ENCODE data around the gene HIBADH. TPM values are rescaled to one million over a fixed set of nuclear protein-coding genes. Genes with fewer than 3 reads are reported as not detected.

Gene HIBADH
- total RNA-seq, 1 experiment from 2014 or later: 31.2 TPM

DNA sequence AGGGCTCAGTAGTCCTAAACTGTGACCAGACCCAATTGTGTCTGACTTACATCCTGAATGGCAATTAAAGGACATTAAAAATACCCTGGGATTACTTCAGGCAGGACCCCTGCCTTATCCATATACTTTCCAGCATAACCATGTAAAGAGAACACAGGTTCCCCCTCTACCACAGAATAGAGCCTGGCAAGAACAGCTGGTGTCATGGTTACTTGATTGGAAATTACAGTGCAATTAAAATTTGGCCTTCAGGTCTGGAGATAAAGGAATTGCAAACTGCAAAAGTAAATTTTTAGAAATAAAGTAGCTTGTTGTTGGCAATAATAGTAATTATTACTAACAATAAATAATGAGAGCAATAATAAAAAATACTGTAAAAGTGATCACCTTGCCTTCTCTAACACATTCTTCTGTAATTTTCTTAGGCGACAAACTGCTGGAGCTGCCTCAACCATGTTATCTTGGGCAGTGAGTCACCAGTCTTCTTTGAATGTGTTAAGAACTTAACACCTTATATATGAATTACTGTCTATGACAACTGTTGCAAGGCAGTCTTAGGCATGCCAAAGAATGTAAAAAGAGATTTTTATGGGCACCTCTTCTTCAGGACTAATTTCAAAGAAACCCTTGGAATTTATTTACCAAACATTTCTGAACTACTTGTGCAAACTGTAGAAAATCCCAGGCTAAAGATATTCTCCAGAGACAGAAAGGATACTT is 53.7 kb downstream of the HIBADH start:
- intact Hi-C loops (cut with micrococcal nuclease; ENCODE audit: unreplicated experiment) (loop anchor here (5.0 kb wide), 1 partner anchor 412 kb away; no protein-coding TSS in a partner anchor), in situ Hi-C loops (cut with HindIII; ENCODE audit: low pct_unique_long_range_greater_than_20kb, low sequenced_read_pairs) (no loop called here)
- ChIA-PET CTCF (no interaction called here), POLR2A (interaction anchor here (0.6 kb wide), 1 partner anchor 380 kb away, joined by 10 read pairs; no protein-coding TSS in a partner anchor)
- no peaks in the 10 kb centered on the region for H3K9me3 ChIP-seq (ENCODE audit: control insufficient read depth, insufficient read depth, low read depth, low read length)
- ATAC-seq (peak; percentile 59), DNase-seq (ENCODE audit: low read depth, low spot score) (no peak)
- peak overlapping the region; percentile 34; the same call in 1 of the 2 replicates for H3K27ac ChIP-seq (ENCODE audit: low read length)
- TF ChIP-seq REST (IDR thresholded peaks at IDR 0.05; ENCODE audit: insufficient read depth in 1 of 2, low read depth in 2 of 2, low read length in 1 of 2): no peak
- no peak for TF ChIP-seq SIN3A (IDR thresholded peaks at IDR 0.05; ENCODE audit: borderline replicate concordance, insufficient read depth, low read depth, low read length)
- BruUV-seq (replicated peaks): no TSS peak
- no peak overlapping the region for H3K4me3 ChIP-seq (ENCODE audit: low read depth in 2 of 2, low read length in 2 of 2)
- peaks cover 41% of the 10 kb centered on the region for H3K4me1 ChIP-seq (ENCODE audit: control insufficient read depth, insufficient read depth, low read length)
- no peaks in the 10 kb centered on the region for H3K27me3 ChIP-seq (ENCODE audit: control insufficient read depth, insufficient read depth, low read length)
- H3K36me3 ChIP-seq (ENCODE audit: control insufficient read depth, insufficient read depth, low read length): no peaks in the 10 kb centered on the region

DNA sequence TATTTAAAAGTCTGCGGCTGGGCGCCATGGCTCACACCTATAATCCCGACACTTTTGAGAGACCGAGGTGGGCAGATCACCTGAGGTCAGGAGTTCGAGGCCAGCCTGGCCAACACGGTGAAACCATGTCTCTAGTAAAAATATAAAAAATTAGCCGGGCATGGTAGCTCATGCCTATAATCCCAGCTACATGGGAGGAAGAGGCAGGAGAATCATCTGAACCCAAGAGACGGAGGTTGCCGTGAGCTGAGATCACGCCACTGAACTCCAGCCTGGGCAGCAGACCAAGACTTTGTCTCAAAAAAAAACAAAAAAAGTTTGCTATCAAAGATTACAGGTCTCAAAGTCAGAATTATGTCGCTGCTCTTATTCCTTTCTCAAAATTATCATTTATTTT is 55.5 kb downstream of the HIBADH start:
- TF ChIP-seq REST (IDR thresholded peaks at IDR 0.05; ENCODE audit: insufficient read depth in 1 of 2, low read depth in 2 of 2, low read length in 1 of 2): no peak
- TF ChIP-seq POLR2AphosphoS5 (IDR thresholded peaks at IDR 0.05; ENCODE audit: low read depth, low read length): no peak
- TF ChIP-seq SIN3A (IDR thresholded peaks at IDR 0.05; ENCODE audit: borderline replicate concordance, insufficient read depth, low read depth, low read length): no peak
- TF ChIP-seq, protein P1, sequence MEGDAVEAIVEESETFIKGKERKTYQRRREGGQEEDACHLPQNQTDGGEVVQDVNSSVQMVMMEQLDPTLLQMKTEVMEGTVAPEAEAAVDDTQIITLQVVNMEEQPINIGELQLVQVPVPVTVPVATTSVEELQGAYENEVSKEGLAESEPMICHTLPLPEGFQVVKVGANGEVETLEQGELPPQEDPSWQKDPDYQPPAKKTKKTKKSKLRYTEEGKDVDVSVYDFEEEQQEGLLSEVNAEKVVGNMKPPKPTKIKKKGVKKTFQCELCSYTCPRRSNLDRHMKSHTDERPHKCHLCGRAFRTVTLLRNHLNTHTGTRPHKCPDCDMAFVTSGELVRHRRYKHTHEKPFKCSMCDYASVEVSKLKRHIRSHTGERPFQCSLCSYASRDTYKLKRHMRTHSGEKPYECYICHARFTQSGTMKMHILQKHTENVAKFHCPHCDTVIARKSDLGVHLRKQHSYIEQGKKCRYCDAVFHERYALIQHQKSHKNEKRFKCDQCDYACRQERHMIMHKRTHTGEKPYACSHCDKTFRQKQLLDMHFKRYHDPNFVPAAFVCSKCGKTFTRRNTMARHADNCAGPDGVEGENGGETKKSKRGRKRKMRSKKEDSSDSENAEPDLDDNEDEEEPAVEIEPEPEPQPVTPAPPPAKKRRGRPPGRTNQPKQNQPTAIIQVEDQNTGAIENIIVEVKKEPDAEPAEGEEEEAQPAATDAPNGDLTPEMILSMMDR (IDR thresholded peaks at IDR 0.05): no peak
- no peak for TF ChIP-seq TCF7L2 (IDR thresholded peaks at IDR 0.05; ENCODE audit: low read depth, low read length)
- in situ Hi-C loops (cut with HindIII; ENCODE audit: low pct_unique_long_range_greater_than_20kb, low sequenced_read_pairs) (no loop called here), intact Hi-C loops (cut with micrococcal nuclease; ENCODE audit: unreplicated experiment) (loop anchor here (5.0 kb wide), 1 partner anchor 410 kb away; no protein-coding TSS in a partner anchor)
- no peak overlapping the region for H3K4me3 ChIP-seq (ENCODE audit: low read depth in 2 of 2, low read length in 2 of 2)
- no peaks in the 10 kb centered on the region for H3K27me3 ChIP-seq (ENCODE audit: control insufficient read depth, insufficient read depth, low read length)
- H3K9me3 ChIP-seq (ENCODE audit: control insufficient read depth, insufficient read depth, low read depth, low read length): no peaks in the 10 kb centered on the region
- no peaks in the 10 kb centered on the region for H3K36me3 ChIP-seq (ENCODE audit: control insufficient read depth, insufficient read depth, low read length)
- peaks cover 50% of the 10 kb centered on the region for H3K4me1 ChIP-seq (ENCODE audit: control insufficient read depth, insufficient read depth, low read length)
- no peak for DNase-seq (ENCODE audit: low read depth, low spot score)
- no peak overlapping the region; the same call in 1 of the 2 replicates for H3K27ac ChIP-seq (ENCODE audit: low read length)
- CTCF ChIA-PET: interaction anchor here (0.7 kb wide), 1 partner anchor 390 kb away, joined by 3 read pairs; no protein-coding TSS in a partner anchor
- ATAC-seq: no peak
- BruUV-seq (replicated peaks): no TSS peak
- POLR2A ChIA-PET: interaction anchor here (0.5 to 0.6 kb wide), 2 partner anchors 33 to 389 kb away, joined by 3 read pairs; no protein-coding TSS in a partner anchor

Measured in Panc1 (cell line).